HCT116 (cell line): ENCODE results near the gene HSPA2. TPM values are rescaled to one million over a fixed set of nuclear protein-coding genes. Genes with fewer than 3 reads are reported as not detected.

Experiments
- ATAC-seq: fragments of 200-7000 bp; cut with Tn5 transposase; 2 replicates; pipeline ENCODE4 v1.9.1; 2020; ENCODE audit warnings: mild to moderate bottlenecking, moderate library complexity
- BruUV-seq: library from RNA; stranded (reverse); fragments of 400-500 nt; replicated peaks from 2 replicates; lab custom pipeline; 2021; lab: Mats Ljungman, UMichigan
- CTCF ChIA-PET: fragments of 300-600 bp; sonication (Branson Sonifier 250); formaldehyde crosslinking; loops from one replicate; lab custom pipeline; 2021; ENCODE audit warnings: antibody characterized with exemption; lab: Charles Lee
- POLR2A ChIA-PET: fragments of 300-600, 350-600 bp; sonication (Branson Sonifier 250); formaldehyde crosslinking; loops from one replicate; lab custom pipeline; 2021; ENCODE audit warnings: antibody characterized with exemption; lab: Charles Lee
- RAD21 ChIA-PET, 2 experiments: fragments of 300-600 bp; sonication (Branson Sonifier 250); formaldehyde crosslinking; loops; one replicate each; lab custom pipeline; 2023; ENCODE audit warnings: low total read pairs in 2 of 2; ENCODE audit not compliant: uncharacterized antibody in 2 of 2, unreplicated experiment in 2 of 2, low non-redundant PET in 1 of 2; lab: Charles Lee
- DNase-seq: peaks from one replicate; pipeline ENCODE4 v3.0.0-alpha.2; 2010; ENCODE audit warnings: low read depth, low spot score
- H2AFZ ChIP-seq: fragments of 200-600 bp; shearing (Covaris generic), sonication (generic); 2 replicates; pipeline ENCODE4 v1.6.1; 2017; ENCODE audit warnings: low read depth, mixed run types, mixed read lengths, antibody characterized with exemption, low read length; ENCODE audit not compliant: poor library complexity, severe bottlenecking
- H3K27ac ChIP-seq: 2 replicates; pipeline ENCODE4 v1.5.1; 2012; ENCODE audit warnings: low read depth, low read length
- H3K27me3 ChIP-seq: fragments of 200-600 bp; sonication (generic); 2 replicates; pipeline ENCODE4 v1.6.1; 2016; ENCODE audit warnings: mixed run types, low read length, mixed read lengths; ENCODE audit not compliant: insufficient read depth
- H3K36me3 ChIP-seq, 2 experiments: fragments of 200-500 bp in 1 of 2; fragments of 200-600 bp in 1 of 2; sonication (Bioruptor generic) in 1 of 2; sonication (generic) in 1 of 2; 2 replicates each; pipeline versions ENCODE4 v1.5.1 to v1.6.1; 2014 to 2016; ENCODE audit warnings: low read length in 2 of 2, inconsistent platforms in 1 of 2, mixed read lengths in 1 of 2, mixed run types in 1 of 2; ENCODE audit not compliant: insufficient read depth in 2 of 2, control insufficient read depth in 1 of 2
- H3K4me1 ChIP-seq, 2 experiments: fragments of 200-600 bp in 1 of 2; sonication (generic) in 1 of 2; 2 replicates each; pipeline versions ENCODE4 v1.5.1 to v1.6.1; 2012 to 2017; ENCODE audit warnings: low read length in 2 of 2, inconsistent platforms in 1 of 2, mild to moderate bottlenecking in 1 of 2, mixed read lengths in 1 of 2, mixed run types in 1 of 2, moderate library complexity in 1 of 2; ENCODE audit not compliant: insufficient read depth in 2 of 2, control insufficient read depth in 1 of 2
- H3K4me2 ChIP-seq: fragments of 200-600 bp; sonication (generic); 2 replicates; pipeline ENCODE4 v1.6.1; 2017; ENCODE audit warnings: mixed run types, low read length, mixed read lengths
- H3K4me3 ChIP-seq, 2 experiments: fragments of 200-600 bp in 1 of 2; sonication (generic) in 1 of 2; replicated peaks in 1 of 2; 2 replicates each; pipeline ENCODE4 v1.5.1; 2011 to 2016; ENCODE audit warnings: low read length in 2 of 2, control low read depth in 1 of 2, low read depth in 1 of 2, mild to moderate bottlenecking in 1 of 2, mixed read lengths in 1 of 2, mixed run types in 1 of 2
- H3K79me2 ChIP-seq: fragments of 200-600 bp; sonication (generic); 2 replicates; pipeline ENCODE4 v1.6.1; 2017; ENCODE audit warnings: mild to moderate bottlenecking, mixed run types, low read length, moderate library complexity, mixed read lengths; ENCODE audit not compliant: insufficient read depth
- H3K9ac ChIP-seq: fragments of 200-600 bp; sonication (generic); 2 replicates; pipeline ENCODE4 v1.6.1; 2016; ENCODE audit warnings: low read length, mixed read lengths
- H3K9me2 ChIP-seq: fragments of 200-600 bp; sonication (generic), shearing (Covaris generic); 2 replicates; pipeline ENCODE4 v1.6.1; 2017; ENCODE audit warnings: mixed run types, mild to moderate bottlenecking, moderate library complexity; ENCODE audit not compliant: insufficient read depth
- H3K9me3 ChIP-seq, 2 experiments: fragments of 200-500 bp in 1 of 2; fragments of 200-600 bp in 1 of 2; sonication (Bioruptor generic) in 1 of 2; sonication (generic) in 1 of 2; 2 replicates each; pipeline ENCODE4 v1.6.1; 2014 to 2017; ENCODE audit warnings: low read length in 2 of 2, mixed read lengths in 2 of 2, inconsistent platforms in 1 of 2, low read depth in 1 of 2, mild to moderate bottlenecking in 1 of 2, mixed run types in 1 of 2, moderate library complexity in 1 of 2; ENCODE audit not compliant: control insufficient read depth in 1 of 2, insufficient read depth in 1 of 2
- H4K20me1 ChIP-seq: fragments of 200-600 bp; sonication (generic), shearing (Covaris generic); 2 replicates; pipeline ENCODE4 v1.6.1; 2017; ENCODE audit warnings: mixed run types, mild to moderate bottlenecking, moderate library complexity; ENCODE audit not compliant: insufficient read depth
- CBX3 ChIP-seq: IDR thresholded peaks from 2 replicates; pipeline ENCODE4 v1.6.1; 2012; ENCODE audit warnings: low read depth
- CEBPB ChIP-seq: IDR thresholded peaks from 2 replicates; pipeline ENCODE4 v1.6.1; 2012; ENCODE audit warnings: low read depth
- EZH2 ChIP-seq: fragments of 200-600 bp; sonication (generic); IDR thresholded peaks from 2 replicates; pipeline ENCODE4 v1.6.1; 2017; ENCODE audit warnings: antibody characterized with exemption, mixed run types
- FOSL1 ChIP-seq: IDR thresholded peaks from 2 replicates; pipeline ENCODE4 v1.6.1; 2012; ENCODE audit warnings: low read depth
- POLR2A ChIP-seq: IDR thresholded peaks from 2 replicates; pipeline ENCODE4 v1.7.0; 2011; ENCODE audit warnings: borderline replicate concordance; ENCODE audit not compliant: insufficient read depth, insufficient read length; ENCODE audit errors: extremely low read depth
- POLR2AphosphoS5 ChIP-seq: IDR thresholded peaks from 2 replicates; pipeline ENCODE4 v1.6.1; 2011; ENCODE audit warnings: mild to moderate bottlenecking, low read depth, low read length, moderate library complexity
- RAD21 ChIP-seq: IDR thresholded peaks from 2 replicates; pipeline ENCODE4 v1.6.1; 2012; ENCODE audit warnings: low read depth, mild to moderate bottlenecking
- SIN3A ChIP-seq: IDR thresholded peaks from 2 replicates; pipeline ENCODE4 v1.6.1; 2012; ENCODE audit warnings: low read depth
- TCF7L2 ChIP-seq: IDR thresholded peaks from 2 replicates; pipeline ENCODE4 v1.7.0; 2011; ENCODE audit warnings: borderline replicate concordance, inconsistent platforms; ENCODE audit not compliant: insufficient read depth, insufficient read length; ENCODE audit errors: extremely low read depth
- YY1 ChIP-seq: IDR thresholded peaks from 2 replicates; pipeline ENCODE4 v1.6.1; 2011; ENCODE audit warnings: low read length, low read depth, moderate library complexity, mild to moderate bottlenecking; ENCODE audit not compliant: insufficient replicate concordance; ENCODE audit errors: extremely low read depth
- ZBTB33 ChIP-seq: IDR thresholded peaks from 2 replicates; pipeline ENCODE4 v1.6.1; 2011; ENCODE audit warnings: mild to moderate bottlenecking, low read length, moderate library complexity; ENCODE audit not compliant: insufficient replicate concordance; ENCODE audit errors: extremely low read depth
- intact Hi-C: fragments of 100-400 bp; cut with micrococcal nuclease; formaldehyde crosslinking; loops from 2 replicates; pipeline ENCODE4 v1.10.0; 2022
- total RNA-seq: library from RNA; stranded (reverse); gene quantifications from one replicate; pipeline ENCODE4 v1.2.1, GENCODE V29; 2021; ENCODE audit not compliant: unreplicated experiment
- TF ChIP-seq, protein P1 (sequence below): IDR thresholded peaks from 2 replicates; pipeline ENCODE4 v1.6.1; 2012
- TF ChIP-seq, protein P2 (sequence below), 3 experiments: fragments of 200-600 bp in 1 of 3; sonication (generic) in 1 of 3; IDR thresholded peaks in 2 of 3; conservative IDR thresholded peaks in 1 of 3; 2 replicates each; pipeline ENCODE4 v1.5.1; 2012 to 2017; ENCODE audit warnings: low read depth in 2 of 3, low read length in 2 of 3, antibody characterized with exemption in 1 of 3, borderline replicate concordance in 1 of 3, control low read depth in 1 of 3, mild to moderate bottlenecking in 1 of 3, mixed read lengths in 1 of 3, mixed run types in 1 of 3, moderate library complexity in 1 of 3; ENCODE audit not compliant: insufficient read depth in 1 of 3

Gene HSPA2
- total RNA-seq, 1 experiment from 2014 or later: 2.5 TPM

DNA sequence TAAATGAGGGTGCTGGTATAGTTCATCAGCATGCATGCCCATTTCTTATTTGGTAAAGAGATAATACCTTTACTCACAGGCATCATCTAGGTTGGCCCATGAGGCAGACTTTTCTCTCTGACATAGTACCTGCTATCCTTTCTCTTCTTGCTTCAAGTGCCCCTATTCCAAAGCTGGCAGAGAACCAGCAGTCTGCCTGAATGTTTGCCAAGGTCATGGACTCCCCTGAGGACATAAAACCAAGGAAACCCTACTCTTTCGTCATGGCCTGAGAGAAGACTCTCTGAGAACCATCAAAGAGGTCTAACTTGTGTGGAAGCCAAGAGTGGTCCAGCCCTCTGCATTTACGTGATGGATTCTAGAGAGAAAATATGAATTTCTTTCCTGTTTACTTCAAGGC, 21.1 kb downstream of the HSPA2 start:
- CTCF ChIA-PET: no interaction called here
- no peaks in the 10 kb centered on the region for H3K36me3 ChIP-seq
- H3K9me2 ChIP-seq: no peaks in the 10 kb centered on the region
- H3K4me1 ChIP-seq: no peaks in the 10 kb centered on the region
- BruUV-seq: no TSS peak
- RAD21 ChIA-PET: no interaction called here
- H3K9ac ChIP-seq: no peak overlapping the region
- intact Hi-C loops: no loop called here
- no peak overlapping the region for H3K4me2 ChIP-seq
- H3K4me3 ChIP-seq: no peak overlapping the region
- TF ChIP-seq FOSL1: no peak
- no peak for TF ChIP-seq TCF7L2
- TF ChIP-seq, protein P1, sequence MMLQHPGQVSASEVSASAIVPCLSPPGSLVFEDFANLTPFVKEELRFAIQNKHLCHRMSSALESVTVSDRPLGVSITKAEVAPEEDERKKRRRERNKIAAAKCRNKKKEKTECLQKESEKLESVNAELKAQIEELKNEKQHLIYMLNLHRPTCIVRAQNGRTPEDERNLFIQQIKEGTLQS: no peak
- no peak for TF ChIP-seq SIN3A
- no peak for TF ChIP-seq POLR2A
- no peak for TF ChIP-seq EZH2
- no peak for TF ChIP-seq POLR2AphosphoS5
- no peaks in the 10 kb centered on the region for H4K20me1 ChIP-seq
- H3K27ac ChIP-seq: no peak overlapping the region
- no peak for DNase-seq
- H3K9me3 ChIP-seq: no peaks in the 10 kb centered on the region
- no peak overlapping the region for H2AFZ ChIP-seq
- no peaks in the 10 kb centered on the region for H3K79me2 ChIP-seq
- H3K27me3 ChIP-seq: no peaks in the 10 kb centered on the region
- no peak for ATAC-seq
- POLR2A ChIA-PET: no interaction called here

- no peak overlapping the region for H3K27ac ChIP-seq
- H3K4me1 ChIP-seq: no peaks in the 10 kb centered on the region
- DNase-seq: no peak
- no TSS peak for BruUV-seq
- POLR2A ChIA-PET: no interaction called here
- TF ChIP-seq EZH2: no peak
- no peak for TF ChIP-seq ZBTB33
- TF ChIP-seq CBX3: no peak
- TF ChIP-seq YY1: no peak
- TF ChIP-seq CEBPB: no peak
- TF ChIP-seq, protein P2, sequence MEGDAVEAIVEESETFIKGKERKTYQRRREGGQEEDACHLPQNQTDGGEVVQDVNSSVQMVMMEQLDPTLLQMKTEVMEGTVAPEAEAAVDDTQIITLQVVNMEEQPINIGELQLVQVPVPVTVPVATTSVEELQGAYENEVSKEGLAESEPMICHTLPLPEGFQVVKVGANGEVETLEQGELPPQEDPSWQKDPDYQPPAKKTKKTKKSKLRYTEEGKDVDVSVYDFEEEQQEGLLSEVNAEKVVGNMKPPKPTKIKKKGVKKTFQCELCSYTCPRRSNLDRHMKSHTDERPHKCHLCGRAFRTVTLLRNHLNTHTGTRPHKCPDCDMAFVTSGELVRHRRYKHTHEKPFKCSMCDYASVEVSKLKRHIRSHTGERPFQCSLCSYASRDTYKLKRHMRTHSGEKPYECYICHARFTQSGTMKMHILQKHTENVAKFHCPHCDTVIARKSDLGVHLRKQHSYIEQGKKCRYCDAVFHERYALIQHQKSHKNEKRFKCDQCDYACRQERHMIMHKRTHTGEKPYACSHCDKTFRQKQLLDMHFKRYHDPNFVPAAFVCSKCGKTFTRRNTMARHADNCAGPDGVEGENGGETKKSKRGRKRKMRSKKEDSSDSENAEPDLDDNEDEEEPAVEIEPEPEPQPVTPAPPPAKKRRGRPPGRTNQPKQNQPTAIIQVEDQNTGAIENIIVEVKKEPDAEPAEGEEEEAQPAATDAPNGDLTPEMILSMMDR (IDR thresholded peaks at IDR 0.05 in 2 of 3, conservative IDR thresholded peaks at IDR 0.05 in 1 of 3; ENCODE audit: borderline replicate concordance in 1 of 3, insufficient read depth in 1 of 3, low read depth in 2 of 3, low read length in 2 of 3): no peak
- TF ChIP-seq, protein P1: no peak
- no peak for TF ChIP-seq RAD21
- TF ChIP-seq, all 23 proteins: peak for 0
- ATAC-seq: no peak
- Histone ChIP-seq H3K4me3 (no peak overlapping the region), H3K9me2 (no peaks in the 10 kb centered on the region), H2AFZ (no peak overlapping the region), H3K9ac (no peak overlapping the region), H3K36me3 (no peaks in the 10 kb centered on the region), H3K4me2 (no peak overlapping the region), H4K20me1 (no peaks in the 10 kb centered on the region), H3K79me2 (no peaks in the 10 kb centered on the region), H3K9me3 (no peaks in the 10 kb centered on the region), H3K27me3 (no peaks in the 10 kb centered on the region)
- CTCF ChIA-PET: no interaction called here
- intact Hi-C loops: no loop called here
- RAD21 ChIA-PET: no interaction called here
Observed at GRCh38 chr14:64562436-64562835, 21.9 kb downstream of the HSPA2 start.
